AG04450 (cell line): ENCODE results near the gene TAC4. TPM values are rescaled to one million over a fixed set of nuclear protein-coding genes. Genes with fewer than 3 reads are reported as not detected.

Experiments
- CTCF ChIA-PET: fragments of 300-600, 350-600 bp; formaldehyde crosslinking; extraction: SDS; loops from one replicate; lab custom pipeline; 2022; ENCODE audit warnings: antibody characterized with exemption, inconsistent platforms; lab: Charles Lee
- POLR2A ChIA-PET: fragments of 350-600 bp; formaldehyde crosslinking; extraction: SDS; loops from one replicate; lab custom pipeline; 2021; ENCODE audit warnings: antibody characterized with exemption, inconsistent platforms; lab: Yijun Ruan, JAX
- DNase-seq: peaks from one replicate; pipeline ENCODE4 v3.0.0-alpha.2; 2011; ENCODE audit warnings: low read depth, low spot score
- H3K27ac ChIP-seq: one replicate; pipeline ENCODE4 v1.5.1; 2012; ENCODE audit warnings: low read depth, low read length, control low read depth
- H3K27me3 ChIP-seq: one replicate; pipeline ENCODE4 v1.6.0; 2012; ENCODE audit warnings: low read length; ENCODE audit not compliant: control insufficient read depth, insufficient read depth
- H3K4me3 ChIP-seq: 2 replicates; pipeline ENCODE4 v1.5.1; 2011; ENCODE audit warnings: mild to moderate bottlenecking, low read depth, low read length, control low read depth
- H3K9me3 ChIP-seq: 2 replicates; pipeline ENCODE4 v1.5.1; 2012; ENCODE audit warnings: low read length; ENCODE audit not compliant: control insufficient read depth, insufficient read depth
- CTCF ChIP-seq: IDR thresholded peaks from 2 replicates; pipeline ENCODE4 v1.5.1; 2011; ENCODE audit warnings: low read depth, low read length, control low read depth, inconsistent platforms
- polyA minus RNA-seq: library from RNA; depleted of rRNA, polyadenylated mRNA; stranded (reverse); fragments of >200 nt; gene quantifications from 2 replicates; pipeline ENCODE4 v1.2.3, GENCODE V29; 2011; rRNA and poly(A)+ RNA removed
- polyA plus RNA-seq: library from polyadenylated mRNA; depleted of rRNA; stranded (reverse); fragments of >200 nt; gene quantifications from 2 replicates; pipeline ENCODE4 v1.2.3, GENCODE V29; 2011; rRNA removed

The TAC4 gene
- polyA plus RNA-seq: not detected in 2 replicates
- not detected in 2 replicates for polyA minus RNA-seq

DNA sequence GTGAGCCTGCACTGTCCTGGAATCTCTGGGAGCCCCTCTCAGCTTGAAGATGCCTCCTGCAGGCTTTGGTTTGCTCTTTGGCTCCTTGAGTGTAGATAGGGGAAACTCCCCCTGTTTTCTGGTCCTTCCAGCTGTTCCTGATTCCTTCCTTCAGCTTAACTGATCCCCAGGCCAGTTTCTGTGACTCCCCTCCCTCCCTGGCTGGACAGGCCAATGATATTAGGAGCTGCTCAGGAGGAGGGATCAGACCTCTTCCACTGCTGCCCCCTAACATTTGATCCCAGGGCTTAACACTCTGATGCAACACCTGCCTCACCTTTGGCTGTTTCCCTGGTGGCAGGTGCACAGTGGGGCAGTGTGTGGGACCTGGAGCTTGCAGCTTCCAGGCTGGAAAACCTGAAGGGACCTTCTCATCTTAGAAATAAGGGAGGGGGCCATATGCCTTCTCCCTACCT lies at the start of gene TAC4:
TSS of gene TAC4 (minus strand) at position 51 of the 455 bp plus-strand sequence. CDS start 52 bp downstream, outside the sequence.
- POLR2A ChIA-PET: no interaction called here
- CTCF ChIA-PET: no interaction called here

DNA sequence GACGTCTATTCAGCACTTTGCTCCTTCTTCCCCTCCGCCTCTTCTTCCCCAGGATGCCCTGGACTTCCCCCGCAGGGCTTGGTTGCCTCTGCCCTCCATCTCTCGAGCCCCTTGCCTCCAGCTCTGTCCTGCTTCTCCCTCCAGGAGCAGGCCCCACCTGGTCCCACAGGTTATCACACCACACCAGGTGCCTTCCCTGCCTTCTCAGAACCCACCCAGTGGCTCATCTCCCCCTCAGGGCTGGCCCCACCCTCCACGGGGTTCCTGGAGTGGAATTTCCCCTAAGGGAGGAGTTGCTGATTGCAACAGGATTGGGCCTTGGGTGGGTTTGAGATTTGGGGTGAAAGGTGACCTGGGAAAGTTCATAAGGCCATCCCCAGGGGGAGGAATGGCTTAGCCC lies 49.0 kb upstream of the TAC4 start:
- ChIA-PET POLR2A (no interaction called here), CTCF (no interaction called here)

More for the DNA sequence above, at the start of gene TAC4:
- DNase-seq: no peak
- Histone ChIP-seq H3K27me3 (peaks cover 6% of the 10 kb centered on the region), H3K4me3 (no peak within 1 kb of the TSS), H3K9me3 (no peaks in the 10 kb centered on the region; the same call in 1 of the 2 replicates), H3K27ac (no peak within 1 kb of the TSS)
- TF ChIP-seq CTCF: no peak

DNA sequence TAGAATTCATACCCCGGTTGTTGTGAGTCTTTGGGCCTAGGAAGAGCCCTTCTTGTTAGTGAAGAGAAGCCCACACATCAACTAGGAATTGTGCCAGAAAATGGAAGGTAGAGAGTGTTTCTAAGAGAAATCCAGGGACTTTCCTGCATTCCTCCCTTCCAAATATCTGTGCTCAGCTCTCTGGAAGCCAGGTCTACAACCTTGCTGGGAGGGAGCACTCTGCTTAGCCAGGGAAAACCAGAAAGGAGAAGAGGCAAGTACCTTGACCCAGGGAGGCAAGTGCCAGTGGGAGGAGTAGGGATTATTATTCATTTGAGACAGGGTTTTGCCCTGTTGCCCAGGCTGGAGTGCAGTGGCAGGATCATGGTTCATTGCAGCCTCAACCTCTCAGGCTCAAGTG lies 48.4 kb upstream of the TAC4 start:
- H3K27me3 ChIP-seq: peaks cover 86% of the 10 kb centered on the region
- POLR2A ChIA-PET: no interaction called here
- no peak overlapping the region for H3K4me3 ChIP-seq
- no peak for TF ChIP-seq CTCF
- CTCF ChIA-PET: no interaction called here
- DNase-seq: no peak
- no peak overlapping the region for H3K27ac ChIP-seq
- no peaks in the 10 kb centered on the region; the same call in 1 of the 2 replicates for H3K9me3 ChIP-seq

More for the DNA sequence above, 49.0 kb upstream of the TAC4 start:
- Histone ChIP-seq H3K4me3 (no peak overlapping the region), H3K27me3 (peaks cover 86% of the 10 kb centered on the region), H3K27ac (no peak overlapping the region), H3K9me3 (no peaks in the 10 kb centered on the region; the same call in 1 of the 2 replicates)
- DNase-seq: no peak
- TF ChIP-seq CTCF: no peak

GRCh38 chr17:49895812-49896211 lies 47.9 kb upstream of the TAC4 start:
- no peak overlapping the region for H3K27ac ChIP-seq
- no peak for TF ChIP-seq CTCF
- peaks cover 86% of the 10 kb centered on the region for H3K27me3 ChIP-seq
- CTCF ChIA-PET: no interaction called here
- no peak overlapping the region for H3K4me3 ChIP-seq
- H3K9me3 ChIP-seq: no peaks in the 10 kb centered on the region; the same call in 1 of the 2 replicates
- POLR2A ChIA-PET: no interaction called here
- no peak for DNase-seq

- Histone ChIP-seq H3K4me3 (no peak overlapping the region), H3K27me3 (peaks cover 84% of the 10 kb centered on the region), H3K9me3 (no peaks in the 10 kb centered on the region; the same call in 1 of the 2 replicates), H3K27ac (no peak overlapping the region)
- ChIA-PET POLR2A (no interaction called here), CTCF (interaction anchor here (0.7 kb wide), 1 partner anchor 103 kb away, joined by 4 read pairs; no protein-coding TSS in a partner anchor)
- TF ChIP-seq CTCF: no peak
- DNase-seq: no peak
These were observed 46.9 kb upstream of the TAC4 start for GRCh38 chr17:49894761-49895160.
